OCI-LY7 (cell line): ENCODE data around the gene ENOX1.

ENCODE experiments used
- CTCF ChIP-seq: fragments of 200-600 bp; sonication (generic); conservative IDR thresholded peaks from 2 replicates; pipeline ENCODE4 v1.5.1; 2014; ENCODE audit warnings: mild to moderate bottlenecking, antibody characterized with exemption, low read length, moderate library complexity, mixed read lengths
- EZH2phosphoT487 ChIP-seq: fragments of 200-600 bp; sonication (generic); IDR thresholded peaks from 2 replicates; pipeline ENCODE4 v1.6.1; 2018; ENCODE audit warnings: low read depth, borderline replicate concordance, mild to moderate bottlenecking, mixed run types, antibody characterized with exemption, low read length, moderate library complexity, mixed read lengths

- no peak for TF ChIP-seq CTCF
- TF ChIP-seq EZH2phosphoT487, result no peak
Observed at GRCh38 chr13:43487461-43487860, 299.3 kb downstream of the ENOX1 start.
